ENCODE data around the gene ARPC4.

DNA sequence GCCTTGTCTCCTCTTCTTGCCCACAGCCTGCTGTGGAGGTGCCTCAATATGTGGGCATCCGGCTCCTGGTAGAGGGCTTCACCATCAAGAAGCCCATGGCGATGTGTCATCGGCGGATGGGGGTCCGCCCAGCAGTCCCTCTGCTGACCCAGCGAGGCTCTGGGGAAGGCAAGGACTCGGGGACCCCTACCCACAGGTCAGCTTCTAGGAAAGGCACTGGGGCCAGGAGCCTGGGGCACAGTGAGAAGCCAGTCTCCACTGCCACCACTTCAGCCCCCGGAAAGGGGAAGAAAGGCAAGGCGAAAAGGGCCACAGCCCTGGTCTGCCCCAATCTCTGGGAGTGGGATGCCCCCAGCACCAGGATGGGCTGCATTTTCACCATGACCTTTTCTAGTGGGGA lies 40.2 kb downstream of the ARPC4 start:
- TF ChIP-seq, protein P1, sequence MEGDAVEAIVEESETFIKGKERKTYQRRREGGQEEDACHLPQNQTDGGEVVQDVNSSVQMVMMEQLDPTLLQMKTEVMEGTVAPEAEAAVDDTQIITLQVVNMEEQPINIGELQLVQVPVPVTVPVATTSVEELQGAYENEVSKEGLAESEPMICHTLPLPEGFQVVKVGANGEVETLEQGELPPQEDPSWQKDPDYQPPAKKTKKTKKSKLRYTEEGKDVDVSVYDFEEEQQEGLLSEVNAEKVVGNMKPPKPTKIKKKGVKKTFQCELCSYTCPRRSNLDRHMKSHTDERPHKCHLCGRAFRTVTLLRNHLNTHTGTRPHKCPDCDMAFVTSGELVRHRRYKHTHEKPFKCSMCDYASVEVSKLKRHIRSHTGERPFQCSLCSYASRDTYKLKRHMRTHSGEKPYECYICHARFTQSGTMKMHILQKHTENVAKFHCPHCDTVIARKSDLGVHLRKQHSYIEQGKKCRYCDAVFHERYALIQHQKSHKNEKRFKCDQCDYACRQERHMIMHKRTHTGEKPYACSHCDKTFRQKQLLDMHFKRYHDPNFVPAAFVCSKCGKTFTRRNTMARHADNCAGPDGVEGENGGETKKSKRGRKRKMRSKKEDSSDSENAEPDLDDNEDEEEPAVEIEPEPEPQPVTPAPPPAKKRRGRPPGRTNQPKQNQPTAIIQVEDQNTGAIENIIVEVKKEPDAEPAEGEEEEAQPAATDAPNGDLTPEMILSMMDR (IDR thresholded peaks at IDR 0.05; ENCODE audit: extremely low read depth in 1 of 2, insufficient read depth in 1 of 2, low read depth in 1 of 2, low read length in 2 of 2): no peak
- TF ChIP-seq POLR2A (IDR thresholded peaks at IDR 0.05; ENCODE audit: low read depth, low read length) (no peak), POLR2AphosphoS5 (IDR thresholded peaks at IDR 0.05; ENCODE audit: insufficient read depth, low read depth, low read length) (no peak)
- TF ChIP-seq, protein P2, sequence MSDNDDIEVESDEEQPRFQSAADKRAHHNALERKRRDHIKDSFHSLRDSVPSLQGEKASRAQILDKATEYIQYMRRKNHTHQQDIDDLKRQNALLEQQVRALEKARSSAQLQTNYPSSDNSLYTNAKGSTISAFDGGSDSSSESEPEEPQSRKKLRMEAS (IDR thresholded peaks at IDR 0.05; ENCODE audit: insufficient read depth, insufficient read length): no peak
